Measurements from ENCODE around the gene TOP3A.
A peak's percentile ranks its signal among the peaks of the same experiment; 100 is the strongest.

Gene TOP3A

GRCh38 chr17:18253947-18254821, 60.6 kb downstream of the TOP3A start:
- DNase-seq (ENCODE audit: low read depth in 1 of 2, low spot score in 1 of 2): no peak

- DNase-seq (ENCODE audit: low read depth in 1 of 2, low spot score in 1 of 2): no peak
These were observed 61.5 kb downstream of the TOP3A start for GRCh38 chr17:18253187-18253884.

- no peak for DNase-seq (ENCODE audit: low read depth in 1 of 2, low spot score in 1 of 2)
These were observed 62.6 kb downstream of the TOP3A start for GRCh38 chr17:18252160-18252559.

GRCh38 chr17:18251204-18251603, 63.6 kb downstream of the TOP3A start:
- no peak for DNase-seq (ENCODE audit: low read depth in 1 of 2, low spot score in 1 of 2)

GRCh38 chr17:18250708-18251107, 64.1 kb downstream of the TOP3A start:
- DNase-seq (ENCODE audit: low read depth in 1 of 2, low spot score in 1 of 2): no peak

GRCh38 chr17:18250259-18250658, 64.5 kb downstream of the TOP3A start:
- DNase-seq (ENCODE audit: low read depth in 1 of 2, low spot score in 1 of 2): no peak

- no peak for DNase-seq (ENCODE audit: low read depth in 1 of 2, low spot score in 1 of 2)
These were observed 66.0 kb downstream of the TOP3A start for GRCh38 chr17:18248811-18249210.

- DNase-seq (ENCODE audit: low read depth in 1 of 2, low spot score in 1 of 2): peak; percentile 38 to 54
These were observed 66.5 kb downstream of the TOP3A start for GRCh38 chr17:18248300-18248731.

GRCh38 chr17:18247613-18248001, 67.2 kb downstream of the TOP3A start:
- DNase-seq (ENCODE audit: low read depth in 1 of 2, low spot score in 1 of 2): no peak

- DNase-seq (ENCODE audit: low read depth in 1 of 2, low spot score in 1 of 2): no peak
These were observed 67.7 kb downstream of the TOP3A start for GRCh38 chr17:18246880-18247612.

GRCh38 chr17:18246109-18246725, 68.6 kb downstream of the TOP3A start:
- no peak for DNase-seq (ENCODE audit: low read depth in 1 of 2, low spot score in 1 of 2)

GRCh38 chr17:18245038-18245776, 69.6 kb downstream of the TOP3A start:
- no peak for DNase-seq (ENCODE audit: low read depth in 1 of 2, low spot score in 1 of 2)

GRCh38 chr17:18241229-18241871, 73.4 kb downstream of the TOP3A start:
- no peak for DNase-seq (ENCODE audit: low read depth in 1 of 2, low spot score in 1 of 2)

GRCh38 chr17:18240449-18240848, 74.3 kb downstream of the TOP3A start:
- DNase-seq (ENCODE audit: low read depth in 1 of 2, low spot score in 1 of 2): no peak

GRCh38 chr17:18238299-18238698, 76.5 kb downstream of the TOP3A start:
- DNase-seq (ENCODE audit: low read depth in 1 of 2, low spot score in 1 of 2): no peak

- DNase-seq (ENCODE audit: low read depth in 1 of 2, low spot score in 1 of 2): no peak
These were observed 77.3 kb downstream of the TOP3A start for GRCh38 chr17:18237461-18237860.

- no peak for DNase-seq (ENCODE audit: low read depth in 1 of 2, low spot score in 1 of 2)
These were observed 78.3 kb downstream of the TOP3A start for GRCh38 chr17:18236494-18236893.

GRCh38 chr17:18235743-18236256, 79.0 kb downstream of the TOP3A start:
- no peak for DNase-seq (ENCODE audit: low read depth in 1 of 2, low spot score in 1 of 2)

- no peak for DNase-seq (ENCODE audit: low read depth in 1 of 2, low spot score in 1 of 2)
These were observed 79.9 kb downstream of the TOP3A start for GRCh38 chr17:18234853-18235380.

Data from activated CD4-positive, alpha-beta T cell treated with anti-CD3 and anti-CD28 coated beads, Interleukin-2, amount 50 U/mL, for 24 hours (primary cell).